ENCODE data around the gene CNTN1. TPM values are rescaled to one million over a fixed set of nuclear protein-coding genes. Genes with fewer than 3 reads are reported as not detected.

The CNTN1 gene
- total RNA-seq, 1 experiment from 2014 or later, result 6.5 TPM

- Histone ChIP-seq H3K79me2 (ENCODE audit: insufficient read depth, low read length) (no peaks in the 10 kb centered on the region), H3K23me2 (ENCODE audit: insufficient read length, low read depth, low read length, poor library complexity, severe bottlenecking) (no peaks in the 10 kb centered on the region), H3K27ac (ENCODE audit: insufficient read length, low read depth, low read length) (no peak overlapping the region), H3K9ac (ENCODE audit: extremely low read depth, insufficient read length, low read length) (no peak overlapping the region), H3K56ac (ENCODE audit: insufficient read length, low read depth, low read length) (no peak overlapping the region), H4K8ac (replicated peaks; ENCODE audit: insufficient read length, low read depth, low read length) (no peak overlapping the region), H4K20me1 (ENCODE audit: control insufficient read depth, insufficient read depth, insufficient read length) (no peaks in the 10 kb centered on the region), H3K4me2 (ENCODE audit: insufficient read depth, insufficient read length, low read length) (no peak overlapping the region), H2BK120ac (ENCODE audit: low read depth, low read length, poor library complexity, severe bottlenecking) (no peak overlapping the region), H2AK5ac (ENCODE audit: insufficient read length, low read length) (no peak overlapping the region), H3K18ac (ENCODE audit: insufficient read length, low read depth, low read length) (no peak overlapping the region), H2AFZ (ENCODE audit: low read length) (no peak overlapping the region), H4K5ac (ENCODE audit: insufficient read length, low read depth, low read length) (no peak overlapping the region), H2BK12ac (ENCODE audit: insufficient read length, low read depth, low read length) (no peak overlapping the region), H2BK15ac (ENCODE audit: low read depth, low read length) (no peak overlapping the region), H3K9me3 (ENCODE audit: control insufficient read depth, low read depth, low read length) (no peaks in the 10 kb centered on the region), H3K79me1 (ENCODE audit: insufficient read depth, low read depth, low read length, poor library complexity, severe bottlenecking) (no peaks in the 10 kb centered on the region), H3K4me1 (ENCODE audit: insufficient read depth, low read length) (no peaks in the 10 kb centered on the region), H4K91ac (ENCODE audit: insufficient read length, low read depth, low read length) (no peak overlapping the region), H2BK5ac (ENCODE audit: insufficient read length, low read length) (no peak overlapping the region), H3K27me3 (ENCODE audit: insufficient read depth, low read length) (no peaks in the 10 kb centered on the region), H3K4ac (ENCODE audit: low read depth, low read length) (no peak overlapping the region), H3K23ac (ENCODE audit: insufficient read length, low read depth, low read length) (no peak overlapping the region), H3K14ac (ENCODE audit: insufficient read depth, low read length) (no peak overlapping the region), H2BK20ac (ENCODE audit: low read depth, low read length, poor library complexity, severe bottlenecking) (no peak overlapping the region), H3T11ph (ENCODE audit: low read length) (no peak overlapping the region)
- Mint-ChIP-seq H3K27me3 (ENCODE audit: low read depth) (peaks cover 2% of the 10 kb centered on the region; the same call in 1 of the 2 replicates), H3K36me3 (ENCODE audit: insufficient read depth in 1 of 3, low read depth in 3 of 3) (no peaks in the 10 kb centered on the region), H3K9me3 (no peaks in the 10 kb centered on the region), H3K4me3 (no peak overlapping the region), H3K4me1 (no peaks in the 10 kb centered on the region), H3K27ac (no peak overlapping the region)
- TF ChIP-seq, protein P1, sequence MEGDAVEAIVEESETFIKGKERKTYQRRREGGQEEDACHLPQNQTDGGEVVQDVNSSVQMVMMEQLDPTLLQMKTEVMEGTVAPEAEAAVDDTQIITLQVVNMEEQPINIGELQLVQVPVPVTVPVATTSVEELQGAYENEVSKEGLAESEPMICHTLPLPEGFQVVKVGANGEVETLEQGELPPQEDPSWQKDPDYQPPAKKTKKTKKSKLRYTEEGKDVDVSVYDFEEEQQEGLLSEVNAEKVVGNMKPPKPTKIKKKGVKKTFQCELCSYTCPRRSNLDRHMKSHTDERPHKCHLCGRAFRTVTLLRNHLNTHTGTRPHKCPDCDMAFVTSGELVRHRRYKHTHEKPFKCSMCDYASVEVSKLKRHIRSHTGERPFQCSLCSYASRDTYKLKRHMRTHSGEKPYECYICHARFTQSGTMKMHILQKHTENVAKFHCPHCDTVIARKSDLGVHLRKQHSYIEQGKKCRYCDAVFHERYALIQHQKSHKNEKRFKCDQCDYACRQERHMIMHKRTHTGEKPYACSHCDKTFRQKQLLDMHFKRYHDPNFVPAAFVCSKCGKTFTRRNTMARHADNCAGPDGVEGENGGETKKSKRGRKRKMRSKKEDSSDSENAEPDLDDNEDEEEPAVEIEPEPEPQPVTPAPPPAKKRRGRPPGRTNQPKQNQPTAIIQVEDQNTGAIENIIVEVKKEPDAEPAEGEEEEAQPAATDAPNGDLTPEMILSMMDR (conservative IDR thresholded peaks at IDR 0.05), result no peak
- WGBS (ENCODE audit: extremely low coverage, insufficient read length, low lambda C conversion rate), result no CpG with 5 or more reads among the region's 2 CpGs
- DNase-seq, result no peak
Measured at GRCh38 chr12:40718878-40719372, 26.7 kb downstream of the CNTN1 start.

All from H9 (cell line).